ENCODE measurements around the gene PSMG1. TPM values are rescaled to one million over a fixed set of nuclear protein-coding genes. Genes with fewer than 3 reads are reported as not detected.

Gene PSMG1
- polyA plus RNA-seq, 4 donors, result 27.3 to 68.2 (median 48.7) TPM

- H3K27me3 ChIP-seq (ENCODE audit: control insufficient read depth in 3 of 3, insufficient read depth in 3 of 3, low read length in 3 of 3), result no peaks in the 10 kb centered on the region
- DNase-seq (peak in 1 of 2 donors; percentile 55), FAIRE-seq (no peak)
- peaks cover 0 to 2% (median 0%) of the 10 kb centered on the region in 3 donors for H3K4me1 ChIP-seq (ENCODE audit: control insufficient read depth in 3 of 3, insufficient read depth in 2 of 3, low read depth in 1 of 3, low read length in 2 of 3)
- peak overlapping the region in 1 of 3 donors; percentile 3 for H3K27ac ChIP-seq (ENCODE audit: low read depth in 1 of 3, low read length in 2 of 3)
- H3K36me3 ChIP-seq (ENCODE audit: control insufficient read depth in 3 of 3, insufficient read depth in 2 of 3, low read depth in 1 of 3, low read length in 3 of 3), result peaks cover 13 to 28% (median 14%) of the 10 kb centered on the region in 3 donors
- no peaks in the 10 kb centered on the region for H3K9me3 ChIP-seq (ENCODE audit: control insufficient read depth in 2 of 2, insufficient read depth in 1 of 2, low read depth in 1 of 2, low read length in 1 of 2)
- 72 to 77% (median 75%) methylated on average over 5 of the region's 5 CpGs for WGBS, 3 donors
- H3K4me3 ChIP-seq (ENCODE audit: low read depth in 1 of 3, low read length in 3 of 3), result no peak overlapping the region
These were observed 14.4 kb upstream of the PSMG1 start for GRCh38 chr21:39197448-39198233.

GRCh38 chr21:39196838-39197237 lies 13.6 kb upstream of the PSMG1 start:
- no peak overlapping the region for H3K4me3 ChIP-seq (ENCODE audit: low read depth in 1 of 3, low read length in 3 of 3)
- peak overlapping the region in 1 of 3 donors; percentile 3 for H3K27ac ChIP-seq (ENCODE audit: low read depth in 1 of 3, low read length in 2 of 3)
- FAIRE-seq (no peak), DNase-seq (peak in 1 of 2 donors; percentile 23)
- WGBS, 3 donors, result 90 to 94% (median 92%) methylated on average over 1 of the region's 1 CpG
- H3K9me3 ChIP-seq (ENCODE audit: control insufficient read depth in 2 of 2, insufficient read depth in 1 of 2, low read depth in 1 of 2, low read length in 1 of 2), result no peaks in the 10 kb centered on the region
- peaks cover 0 to 2% (median 0%) of the 10 kb centered on the region in 3 donors for H3K4me1 ChIP-seq (ENCODE audit: control insufficient read depth in 3 of 3, insufficient read depth in 2 of 3, low read depth in 1 of 3, low read length in 2 of 3)
- H3K36me3 ChIP-seq (ENCODE audit: control insufficient read depth in 3 of 3, insufficient read depth in 2 of 3, low read depth in 1 of 3, low read length in 3 of 3), result peaks cover 13 to 26% (median 14%) of the 10 kb centered on the region in 3 donors
- H3K27me3 ChIP-seq (ENCODE audit: control insufficient read depth in 3 of 3, insufficient read depth in 3 of 3, low read length in 3 of 3), result no peaks in the 10 kb centered on the region

GRCh38 chr21:39196310-39196709 lies 13.1 kb upstream of the PSMG1 start:
- Histone ChIP-seq H3K9me3 (ENCODE audit: control insufficient read depth in 2 of 2, insufficient read depth in 1 of 2, low read depth in 1 of 2, low read length in 1 of 2) (no peaks in the 10 kb centered on the region), H3K27me3 (ENCODE audit: control insufficient read depth in 3 of 3, insufficient read depth in 3 of 3, low read length in 3 of 3) (no peaks in the 10 kb centered on the region), H3K4me1 (ENCODE audit: control insufficient read depth in 3 of 3, insufficient read depth in 2 of 3, low read depth in 1 of 3, low read length in 2 of 3) (peaks cover 0 to 2% (median 0%) of the 10 kb centered on the region in 3 donors), H3K27ac (ENCODE audit: low read depth in 1 of 3, low read length in 2 of 3) (peak overlapping the region in 2 of 3 donors; percentile 3 to 24), H3K4me3 (ENCODE audit: low read depth in 1 of 3, low read length in 3 of 3) (no peak overlapping the region), H3K36me3 (ENCODE audit: control insufficient read depth in 3 of 3, insufficient read depth in 2 of 3, low read depth in 1 of 3, low read length in 3 of 3) (peaks cover 12 to 25% (median 13%) of the 10 kb centered on the region in 3 donors)
- FAIRE-seq, result no peak
- 23 to 59% (median 34%) methylated on average over 7 of the region's 7 CpGs for WGBS, 3 donors
- no peak for DNase-seq

GRCh38 chr21:39193380-39193779 lies 10.1 kb upstream of the PSMG1 start:
- Histone ChIP-seq H3K4me3 (ENCODE audit: low read depth in 1 of 3, low read length in 3 of 3) (no peak overlapping the region), H3K36me3 (ENCODE audit: control insufficient read depth in 3 of 3, insufficient read depth in 2 of 3, low read depth in 1 of 3, low read length in 3 of 3) (peaks cover 0 to 10% (median 0%) of the 10 kb centered on the region in 3 donors), H3K9me3 (ENCODE audit: control insufficient read depth in 2 of 2, insufficient read depth in 1 of 2, low read depth in 1 of 2, low read length in 1 of 2) (no peaks in the 10 kb centered on the region), H3K4me1 (ENCODE audit: control insufficient read depth in 3 of 3, insufficient read depth in 2 of 3, low read depth in 1 of 3, low read length in 2 of 3) (peaks cover 0 to 2% (median 0%) of the 10 kb centered on the region in 3 donors), H3K27me3 (ENCODE audit: control insufficient read depth in 3 of 3, insufficient read depth in 3 of 3, low read length in 3 of 3) (no peaks in the 10 kb centered on the region), H3K27ac (ENCODE audit: low read depth in 1 of 3, low read length in 2 of 3) (no peak overlapping the region)
- WGBS, 3 donors, result 18 to 70% (median 44%) methylated on average over 1 of the region's 1 CpG
- no peak for FAIRE-seq
- DNase-seq, result peak; percentile 66 to 78

GRCh38 chr21:39189857-39190604 lies 6.8 kb upstream of the PSMG1 start:
- Histone ChIP-seq H3K36me3 (ENCODE audit: control insufficient read depth in 3 of 3, insufficient read depth in 2 of 3, low read depth in 1 of 3, low read length in 3 of 3) (peaks cover 0 to 4% (median 0%) of the 10 kb centered on the region in 3 donors), H3K9me3 (ENCODE audit: control insufficient read depth in 2 of 2, insufficient read depth in 1 of 2, low read depth in 1 of 2, low read length in 1 of 2) (no peaks in the 10 kb centered on the region), H3K27ac (ENCODE audit: low read depth in 1 of 3, low read length in 2 of 3) (no peak overlapping the region), H3K4me1 (ENCODE audit: control insufficient read depth in 3 of 3, insufficient read depth in 2 of 3, low read depth in 1 of 3, low read length in 2 of 3) (peaks cover 0 to 2% (median 0%) of the 10 kb centered on the region in 3 donors), H3K27me3 (ENCODE audit: control insufficient read depth in 3 of 3, insufficient read depth in 3 of 3, low read length in 3 of 3) (no peaks in the 10 kb centered on the region), H3K4me3 (ENCODE audit: low read depth in 1 of 3, low read length in 3 of 3) (no peak overlapping the region)
- FAIRE-seq (no peak), DNase-seq (no peak)

GRCh38 chr21:39188521-39189139 lies 5.4 kb upstream of the PSMG1 start:
- Histone ChIP-seq H3K9me3 (ENCODE audit: control insufficient read depth in 2 of 2, insufficient read depth in 1 of 2, low read depth in 1 of 2, low read length in 1 of 2) (no peaks in the 10 kb centered on the region), H3K27ac (ENCODE audit: low read depth in 1 of 3, low read length in 2 of 3) (no peak overlapping the region), H3K4me3 (ENCODE audit: low read depth in 1 of 3, low read length in 3 of 3) (no peak overlapping the region), H3K4me1 (ENCODE audit: control insufficient read depth in 3 of 3, insufficient read depth in 2 of 3, low read depth in 1 of 3, low read length in 2 of 3) (peaks cover 0 to 2% (median 0%) of the 10 kb centered on the region in 3 donors), H3K36me3 (ENCODE audit: control insufficient read depth in 3 of 3, insufficient read depth in 2 of 3, low read depth in 1 of 3, low read length in 3 of 3) (peaks cover 0 to 1% (median 0%) of the 10 kb centered on the region in 3 donors), H3K27me3 (ENCODE audit: control insufficient read depth in 3 of 3, insufficient read depth in 3 of 3, low read length in 3 of 3) (no peaks in the 10 kb centered on the region)
- DNase-seq, result no peak
- FAIRE-seq, result no peak
- 89 to 98% (median 90%) methylated on average over 2 of the region's 2 CpGs for WGBS, 3 donors

GRCh38 chr21:39187141-39187540 lies 3.9 kb upstream of the PSMG1 start:
- no peaks in the 10 kb centered on the region for H3K27me3 ChIP-seq (ENCODE audit: control insufficient read depth in 3 of 3, insufficient read depth in 3 of 3, low read length in 3 of 3)
- no peak overlapping the region for H3K4me3 ChIP-seq (ENCODE audit: low read depth in 1 of 3, low read length in 3 of 3)
- H3K27ac ChIP-seq (ENCODE audit: low read depth in 1 of 3, low read length in 2 of 3), result no peak overlapping the region
- H3K4me1 ChIP-seq (ENCODE audit: control insufficient read depth in 3 of 3, insufficient read depth in 2 of 3, low read depth in 1 of 3, low read length in 2 of 3), result no peaks in the 10 kb centered on the region
- 70 to 78% (median 75%) methylated on average over 5 of the region's 5 CpGs for WGBS, 3 donors
- DNase-seq, result no peak
- no peak for FAIRE-seq
- H3K9me3 ChIP-seq (ENCODE audit: control insufficient read depth in 2 of 2, insufficient read depth in 1 of 2, low read depth in 1 of 2, low read length in 1 of 2), result no peaks in the 10 kb centered on the region
- H3K36me3 ChIP-seq (ENCODE audit: control insufficient read depth in 3 of 3, insufficient read depth in 2 of 3, low read depth in 1 of 3, low read length in 3 of 3), result peaks cover 0 to 1% (median 0%) of the 10 kb centered on the region in 3 donors

- H3K4me3 ChIP-seq (ENCODE audit: low read depth in 1 of 3, low read length in 3 of 3), result no peak overlapping the region
- peaks cover 0 to 1% (median 0%) of the 10 kb centered on the region in 3 donors for H3K36me3 ChIP-seq (ENCODE audit: control insufficient read depth in 3 of 3, insufficient read depth in 2 of 3, low read depth in 1 of 3, low read length in 3 of 3)
- FAIRE-seq, result no peak
These were observed 3.4 kb upstream of the PSMG1 start for GRCh38 chr21:39186676-39187075.

More at GRCh38 chr21:39186676-39187075, 3.4 kb upstream of the PSMG1 start:
- DNase-seq, result no peak
- no peaks in the 10 kb centered on the region for H3K27me3 ChIP-seq (ENCODE audit: control insufficient read depth in 3 of 3, insufficient read depth in 3 of 3, low read length in 3 of 3)
- H3K27ac ChIP-seq (ENCODE audit: low read depth in 1 of 3, low read length in 2 of 3), result no peak overlapping the region
- no peaks in the 10 kb centered on the region for H3K4me1 ChIP-seq (ENCODE audit: control insufficient read depth in 3 of 3, insufficient read depth in 2 of 3, low read depth in 1 of 3, low read length in 2 of 3)
- no peaks in the 10 kb centered on the region for H3K9me3 ChIP-seq (ENCODE audit: control insufficient read depth in 2 of 2, insufficient read depth in 1 of 2, low read depth in 1 of 2, low read length in 1 of 2)

All from small intestine (tissue), 7 donors.